GM12865 (cell line): ENCODE results near the gene HS3ST3B1.

Source experiments
- DNase-seq: peaks from one replicate; pipeline ENCODE4 v3.0.0; 2010; ENCODE audit warnings: low read depth
- H3K4me3 ChIP-seq: 2 replicates; pipeline ENCODE4 v1.5.1; 2011; ENCODE audit warnings: mild to moderate bottlenecking, low read depth, low read length, control low read depth
- CTCF ChIP-seq: IDR thresholded peaks from 2 replicates; pipeline ENCODE4 v1.5.1; 2011; ENCODE audit warnings: low read length, control low read depth, low read depth, inconsistent platforms; ENCODE audit not compliant: insufficient read depth; ENCODE audit errors: missing control alignments

Gene HS3ST3B1

GRCh38 chr17:14376666-14377065 lies 75.8 kb downstream of the HS3ST3B1 start:
- TF ChIP-seq CTCF: no peak
- no peak for DNase-seq
- no peak overlapping the region for H3K4me3 ChIP-seq

GRCh38 chr17:14381606-14382005 lies 80.7 kb downstream of the HS3ST3B1 start:
- TF ChIP-seq CTCF: no peak
- no peak for DNase-seq
- no peak overlapping the region for H3K4me3 ChIP-seq

GRCh38 chr17:14387036-14387435 lies 86.2 kb downstream of the HS3ST3B1 start:
- TF ChIP-seq CTCF: no peak
- no peak for DNase-seq
- H3K4me3 ChIP-seq: no peak overlapping the region

GRCh38 chr17:14389681-14390080 lies 88.8 kb downstream of the HS3ST3B1 start:
- DNase-seq: no peak
- no peak overlapping the region for H3K4me3 ChIP-seq
- no peak for TF ChIP-seq CTCF

- no peak for DNase-seq
- H3K4me3 ChIP-seq: no peak overlapping the region
- no peak for TF ChIP-seq CTCF
Measured at GRCh38 chr17:14393723-14394122, 92.8 kb downstream of the HS3ST3B1 start.

GRCh38 chr17:14395255-14395654 lies 94.4 kb downstream of the HS3ST3B1 start:
- H3K4me3 ChIP-seq: no peak overlapping the region
- no peak for DNase-seq
- no peak for TF ChIP-seq CTCF

- no peak for DNase-seq
Measured at GRCh38 chr17:14396547-14396946, 95.7 kb downstream of the HS3ST3B1 start.

More at GRCh38 chr17:14396547-14396946, 95.7 kb downstream of the HS3ST3B1 start:
- H3K4me3 ChIP-seq: no peak overlapping the region
- no peak for TF ChIP-seq CTCF
